Panc1 (cell line): Measurements from ENCODE around the gene DDI2. TPM values are rescaled to one million over a fixed set of nuclear protein-coding genes. Genes with fewer than 3 reads are reported as not detected.

Experiments
- ATAC-seq: fragments of 200-7000 bp; cut with Tn5 transposase; 2 replicates; pipeline ENCODE4 v1.9.1; 2020; ENCODE audit warnings: mild to moderate bottlenecking, moderate library complexity
- BruUV-seq: library from RNA; stranded (reverse); fragments of 400-500 nt; replicated peaks from 2 replicates; lab custom pipeline; 2021; lab: Mats Ljungman, UMichigan
- CTCF ChIA-PET: fragments of 300-600 bp; sonication (Branson Sonifier 250); formaldehyde crosslinking; loops from one replicate; lab custom pipeline; 2022; ENCODE audit warnings: antibody characterized with exemption; lab: Charles Lee
- POLR2A ChIA-PET: fragments of 300-600 bp; sonication (Branson Sonifier 250); formaldehyde crosslinking; loops from one replicate; lab custom pipeline; 2022; ENCODE audit warnings: antibody characterized with exemption; lab: Charles Lee
- DNase-seq: peaks from one replicate; pipeline ENCODE4 v3.0.0-alpha.2; 2010; ENCODE audit warnings: low read depth, low spot score
- H3K27ac ChIP-seq: 2 replicates; pipeline ENCODE4 v1.5.1; 2011; ENCODE audit warnings: mild to moderate bottlenecking, low read length, inconsistent platforms
- H3K27me3 ChIP-seq: fragments of 200-500 bp; sonication (Bioruptor generic); 2 replicates; pipeline ENCODE4 v1.6.0; 2014; ENCODE audit warnings: low read length, inconsistent platforms; ENCODE audit not compliant: control insufficient read depth, insufficient read depth
- H3K36me3 ChIP-seq: fragments of 200-500 bp; sonication (Bioruptor generic); 2 replicates; pipeline ENCODE4 v1.5.1; 2014; ENCODE audit warnings: inconsistent platforms, mild to moderate bottlenecking, low read length, moderate library complexity; ENCODE audit not compliant: control insufficient read depth, insufficient read depth
- H3K4me1 ChIP-seq: 2 replicates; pipeline ENCODE4 v1.5.1; 2011; ENCODE audit warnings: inconsistent platforms, mild to moderate bottlenecking, low read length, moderate library complexity; ENCODE audit not compliant: control insufficient read depth, insufficient read depth
- H3K4me3 ChIP-seq, 2 experiments: 2 replicates each; pipeline ENCODE4 v1.5.1; 2011 to 2012; ENCODE audit warnings: low read depth in 2 of 2, low read length in 2 of 2, mild to moderate bottlenecking in 2 of 2, inconsistent platforms in 1 of 2, moderate library complexity in 1 of 2
- H3K9me3 ChIP-seq: fragments of 200-500 bp; sonication (Bioruptor generic); 2 replicates; pipeline ENCODE4 v1.5.1; 2014; ENCODE audit warnings: low read depth, mild to moderate bottlenecking, inconsistent platforms, low read length, moderate library complexity; ENCODE audit not compliant: control insufficient read depth, insufficient read depth
- POLR2AphosphoS5 ChIP-seq: IDR thresholded peaks from 2 replicates; pipeline ENCODE4 v1.6.1; 2012; ENCODE audit warnings: mild to moderate bottlenecking, low read depth, low read length, moderate library complexity
- SIN3A ChIP-seq: IDR thresholded peaks from 2 replicates; pipeline ENCODE4 v1.6.1; 2012; ENCODE audit warnings: low read depth, mild to moderate bottlenecking, low read length, moderate library complexity, borderline replicate concordance; ENCODE audit not compliant: insufficient read depth
- TCF7L2 ChIP-seq: IDR thresholded peaks from 2 replicates; pipeline ENCODE4 v1.6.1; 2011; ENCODE audit warnings: mild to moderate bottlenecking, low read depth, low read length, inconsistent platforms
- in situ Hi-C: cut with HindIII; loops from 2 replicates; pipeline ENCODE4 v1.10.0; 2016; ENCODE audit warnings: low sequenced_read_pairs, low pct_unique_long_range_greater_than_20kb
- intact Hi-C: fragments of 100-400 bp; cut with micrococcal nuclease; formaldehyde crosslinking; loops from one replicate; pipeline ENCODE4 v1.10.0; 2022; ENCODE audit not compliant: unreplicated experiment
- total RNA-seq: library from RNA; stranded (reverse); gene quantifications from one replicate; pipeline ENCODE4 v1.2.1, GENCODE V29; 2021; ENCODE audit not compliant: unreplicated experiment
- TF ChIP-seq, protein P1 (sequence below), 2 experiments: IDR thresholded peaks; 2 replicates each; pipeline ENCODE4 v1.6.1; 2011 to 2012; ENCODE audit warnings: low read depth in 2 of 2, control low read depth in 1 of 2, low read length in 1 of 2, mild to moderate bottlenecking in 1 of 2, moderate library complexity in 1 of 2; ENCODE audit not compliant: insufficient read depth in 1 of 2
- TF ChIP-seq, protein P2 (sequence below): fragments of 450-650 bp; IDR thresholded peaks from 2 replicates; pipeline ENCODE4 v1.5.1; 2017; ENCODE audit warnings: mild to moderate bottlenecking

The DDI2 gene
- total RNA-seq, 1 experiment from 2014 or later, result 27.7 TPM

DNA sequence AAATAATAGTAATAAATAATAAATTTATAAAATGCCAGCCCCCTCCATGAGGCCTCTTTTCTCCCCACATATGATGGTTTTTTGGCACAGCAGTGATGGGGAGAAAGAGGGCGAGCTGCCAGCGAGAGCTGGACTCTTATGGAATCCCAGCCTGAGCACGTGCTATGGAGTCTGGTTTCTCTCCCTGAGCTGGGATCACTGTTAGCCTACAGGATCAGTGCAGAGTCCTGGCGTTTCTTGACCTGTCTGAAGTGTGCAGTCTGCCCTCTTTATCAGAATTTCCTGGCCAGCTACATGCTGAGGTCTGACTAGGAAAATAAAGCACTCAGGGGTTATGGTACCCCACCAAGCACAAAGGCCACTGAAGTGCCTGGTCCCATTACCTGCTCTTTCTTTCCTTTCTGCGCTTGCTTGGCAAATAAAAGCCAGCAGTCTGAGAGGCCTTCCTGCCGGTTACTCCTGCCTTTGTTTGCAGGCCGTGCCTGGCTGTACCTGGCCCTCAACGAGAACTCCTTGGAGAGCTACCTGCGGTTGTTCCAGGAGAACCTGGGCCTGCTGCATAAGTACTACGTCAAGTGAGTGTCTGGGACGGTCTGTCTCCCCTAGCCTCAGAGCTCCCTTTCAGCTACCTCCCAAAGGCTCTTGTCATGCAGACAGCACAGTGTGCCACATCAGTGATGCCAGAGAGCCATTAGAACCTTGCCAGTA is 100.3 kb downstream of the DDI2 start:
- in situ Hi-C loops, result no loop called here
- no peaks in the 10 kb centered on the region; the same call in 1 of the 2 replicates for H3K36me3 ChIP-seq
- CTCF ChIA-PET, result interaction anchor here (0.5 kb wide), 1 partner anchor 71 kb away, joined by 5 read pairs; no protein-coding TSS in a partner anchor

DNA sequence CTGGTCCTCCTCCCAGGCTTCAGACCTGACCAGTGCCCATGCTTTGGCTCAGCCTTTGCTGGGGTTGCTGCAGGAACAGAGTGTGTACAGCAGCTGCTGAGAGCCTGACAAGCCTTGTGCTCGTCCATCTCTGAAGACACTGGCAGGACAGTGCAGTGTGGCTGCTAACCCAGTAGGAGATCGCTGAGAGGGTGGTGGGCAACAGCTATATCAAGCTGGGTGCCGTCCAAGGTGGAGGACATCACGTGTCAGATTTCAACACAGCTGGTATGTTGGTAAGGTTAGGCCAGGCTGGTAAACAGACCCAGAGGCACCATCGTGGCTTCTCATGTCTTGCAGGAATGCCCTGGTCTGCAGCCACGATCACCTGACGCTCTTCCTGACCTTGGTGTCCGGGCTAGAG is 100.9 kb downstream of the DDI2 start:
- CTCF ChIA-PET, result interaction anchor here (0.5 kb wide), 1 partner anchor 70 kb away, joined by 5 read pairs; no protein-coding TSS in a partner anchor
- H3K36me3 ChIP-seq, result no peaks in the 10 kb centered on the region; the same call in 1 of the 2 replicates
- H3K27ac ChIP-seq, result no peak overlapping the region
- BruUV-seq, result no TSS peak
- no peak overlapping the region for H3K4me3 ChIP-seq
- H3K27me3 ChIP-seq, result no peaks in the 10 kb centered on the region
- in situ Hi-C loops (no loop called here), intact Hi-C loops (no loop called here)
- POLR2A ChIA-PET, result no interaction called here
- H3K4me1 ChIP-seq, result no peaks in the 10 kb centered on the region
- ATAC-seq (no peak), DNase-seq (no peak)
- H3K9me3 ChIP-seq, result no peaks in the 10 kb centered on the region
- TF ChIP-seq SIN3A (no peak), POLR2AphosphoS5 (no peak), TCF7L2 (no peak)
- TF ChIP-seq, protein P1, sequence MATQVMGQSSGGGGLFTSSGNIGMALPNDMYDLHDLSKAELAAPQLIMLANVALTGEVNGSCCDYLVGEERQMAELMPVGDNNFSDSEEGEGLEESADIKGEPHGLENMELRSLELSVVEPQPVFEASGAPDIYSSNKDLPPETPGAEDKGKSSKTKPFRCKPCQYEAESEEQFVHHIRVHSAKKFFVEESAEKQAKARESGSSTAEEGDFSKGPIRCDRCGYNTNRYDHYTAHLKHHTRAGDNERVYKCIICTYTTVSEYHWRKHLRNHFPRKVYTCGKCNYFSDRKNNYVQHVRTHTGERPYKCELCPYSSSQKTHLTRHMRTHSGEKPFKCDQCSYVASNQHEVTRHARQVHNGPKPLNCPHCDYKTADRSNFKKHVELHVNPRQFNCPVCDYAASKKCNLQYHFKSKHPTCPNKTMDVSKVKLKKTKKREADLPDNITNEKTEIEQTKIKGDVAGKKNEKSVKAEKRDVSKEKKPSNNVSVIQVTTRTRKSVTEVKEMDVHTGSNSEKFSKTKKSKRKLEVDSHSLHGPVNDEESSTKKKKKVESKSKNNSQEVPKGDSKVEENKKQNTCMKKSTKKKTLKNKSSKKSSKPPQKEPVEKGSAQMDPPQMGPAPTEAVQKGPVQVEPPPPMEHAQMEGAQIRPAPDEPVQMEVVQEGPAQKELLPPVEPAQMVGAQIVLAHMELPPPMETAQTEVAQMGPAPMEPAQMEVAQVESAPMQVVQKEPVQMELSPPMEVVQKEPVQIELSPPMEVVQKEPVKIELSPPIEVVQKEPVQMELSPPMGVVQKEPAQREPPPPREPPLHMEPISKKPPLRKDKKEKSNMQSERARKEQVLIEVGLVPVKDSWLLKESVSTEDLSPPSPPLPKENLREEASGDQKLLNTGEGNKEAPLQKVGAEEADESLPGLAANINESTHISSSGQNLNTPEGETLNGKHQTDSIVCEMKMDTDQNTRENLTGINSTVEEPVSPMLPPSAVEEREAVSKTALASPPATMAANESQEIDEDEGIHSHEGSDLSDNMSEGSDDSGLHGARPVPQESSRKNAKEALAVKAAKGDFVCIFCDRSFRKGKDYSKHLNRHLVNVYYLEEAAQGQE (IDR thresholded peaks at IDR 0.05; ENCODE audit: insufficient read depth in 1 of 2, low read depth in 2 of 2, low read length in 1 of 2), result no peak
- TF ChIP-seq, protein P2, sequence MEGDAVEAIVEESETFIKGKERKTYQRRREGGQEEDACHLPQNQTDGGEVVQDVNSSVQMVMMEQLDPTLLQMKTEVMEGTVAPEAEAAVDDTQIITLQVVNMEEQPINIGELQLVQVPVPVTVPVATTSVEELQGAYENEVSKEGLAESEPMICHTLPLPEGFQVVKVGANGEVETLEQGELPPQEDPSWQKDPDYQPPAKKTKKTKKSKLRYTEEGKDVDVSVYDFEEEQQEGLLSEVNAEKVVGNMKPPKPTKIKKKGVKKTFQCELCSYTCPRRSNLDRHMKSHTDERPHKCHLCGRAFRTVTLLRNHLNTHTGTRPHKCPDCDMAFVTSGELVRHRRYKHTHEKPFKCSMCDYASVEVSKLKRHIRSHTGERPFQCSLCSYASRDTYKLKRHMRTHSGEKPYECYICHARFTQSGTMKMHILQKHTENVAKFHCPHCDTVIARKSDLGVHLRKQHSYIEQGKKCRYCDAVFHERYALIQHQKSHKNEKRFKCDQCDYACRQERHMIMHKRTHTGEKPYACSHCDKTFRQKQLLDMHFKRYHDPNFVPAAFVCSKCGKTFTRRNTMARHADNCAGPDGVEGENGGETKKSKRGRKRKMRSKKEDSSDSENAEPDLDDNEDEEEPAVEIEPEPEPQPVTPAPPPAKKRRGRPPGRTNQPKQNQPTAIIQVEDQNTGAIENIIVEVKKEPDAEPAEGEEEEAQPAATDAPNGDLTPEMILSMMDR, result no peak

More for the DNA sequence above, 100.3 kb downstream of the DDI2 start:
- H3K27ac ChIP-seq, result no peak overlapping the region
- no peak for TF ChIP-seq POLR2AphosphoS5
- TF ChIP-seq, protein P2, result no peak
- TF ChIP-seq, protein P1 (IDR thresholded peaks at IDR 0.05; ENCODE audit: insufficient read depth in 1 of 2, low read depth in 2 of 2, low read length in 1 of 2), result no peak
- no peak overlapping the region for H3K4me3 ChIP-seq
- POLR2A ChIA-PET, result no interaction called here
- no peaks in the 10 kb centered on the region for H3K4me1 ChIP-seq
- H3K9me3 ChIP-seq, result no peaks in the 10 kb centered on the region
- no peaks in the 10 kb centered on the region for H3K27me3 ChIP-seq
- BruUV-seq, result TSS peak; percentile 35
- intact Hi-C loops, result no loop called here
- DNase-seq (no peak), ATAC-seq (no peak)
